IgD-negative memory B cell (primary cell): ENCODE results near the gene SSBP2. TPM values are rescaled to one million over a fixed set of nuclear protein-coding genes. Genes with fewer than 3 reads are reported as not detected.

ENCODE experiments used
- H3K27ac Mint-ChIP-seq, 3 donors: one replicate each; pipeline ENCODE4 v1.8.0; 2020 to 2022; ENCODE audit warnings: mild to moderate bottlenecking in 3 of 3, mixed read lengths in 3 of 3, moderate library complexity in 1 of 3
- H3K27me3 Mint-ChIP-seq: one replicate; pipeline ENCODE4 v1.8.0; 2021; ENCODE audit warnings: mixed read lengths
- H3K36me3 Mint-ChIP-seq: one replicate; pipeline ENCODE4 v1.8.0; 2020; ENCODE audit warnings: mild to moderate bottlenecking, mixed read lengths
- H3K4me1 Mint-ChIP-seq, 3 donors: one replicate each; pipeline ENCODE4 v1.8.0; 2020 to 2022; ENCODE audit warnings: mixed read lengths in 3 of 3, mild to moderate bottlenecking in 1 of 3
- H3K4me3 Mint-ChIP-seq, 4 donors: one replicate each; pipeline ENCODE4 v1.8.0; 2020 to 2022; ENCODE audit warnings: mild to moderate bottlenecking in 4 of 4, mixed read lengths in 4 of 4, moderate library complexity in 3 of 4
- H3K9me3 Mint-ChIP-seq, 3 donors: one replicate each; pipeline ENCODE4 v1.8.0; 2020 to 2021; ENCODE audit warnings: mixed read lengths in 3 of 3, mild to moderate bottlenecking in 1 of 3
- polyA plus RNA-seq: library from polyadenylated mRNA; unstranded; fragments of 300-500 nt; fragmentation: Illumina TruSeq; gene quantifications from one replicate; pipeline ENCODE4 v1.2.3, GENCODE V29; 2021

Gene SSBP2
- polyA plus RNA-seq, 1 donor from 2014 or later: 35.8 TPM

DNA sequence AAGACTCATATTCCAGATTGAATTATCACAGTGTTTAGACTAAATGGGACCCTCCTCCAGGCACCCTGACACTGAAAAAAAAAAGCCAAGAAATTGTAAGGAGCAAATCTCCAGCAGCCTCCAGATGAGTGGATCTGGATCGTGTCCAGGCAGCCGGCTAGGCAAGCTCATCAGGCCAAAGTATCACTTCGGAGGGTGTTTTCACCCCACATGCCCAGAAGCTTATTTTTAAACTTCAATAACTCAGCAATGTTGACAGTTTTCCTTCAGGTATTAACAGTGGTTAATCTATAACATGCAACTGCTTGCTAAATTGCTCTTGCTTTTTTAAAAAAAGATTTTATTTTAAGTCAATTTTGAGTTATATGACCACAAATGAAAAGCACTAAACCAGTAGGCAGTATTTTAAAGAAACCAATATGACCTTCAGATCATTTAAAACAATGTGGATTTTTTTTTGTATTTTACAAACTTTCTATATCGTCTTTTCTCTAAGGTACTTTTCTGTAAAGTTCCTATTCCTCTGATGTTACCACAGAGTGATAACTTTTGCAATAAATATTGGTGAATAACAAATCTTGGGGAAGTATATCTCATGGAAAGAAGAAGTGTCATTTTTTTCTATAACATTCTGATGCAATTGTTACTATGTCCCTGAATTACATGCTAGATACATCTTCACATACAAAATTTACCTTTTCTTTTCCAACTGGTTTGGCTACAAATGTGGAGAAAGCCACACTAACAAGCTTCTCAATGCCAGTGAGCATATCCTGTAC lies 387.6 kb downstream of the SSBP2 start:
- Mint-ChIP-seq H3K9me3 (no peaks in the 10 kb centered on the region), H3K4me1 (no peaks in the 10 kb centered on the region), H3K27me3 (peaks cover 5% of the 10 kb centered on the region), H3K27ac (no peak overlapping the region), H3K36me3 (no peaks in the 10 kb centered on the region), H3K4me3 (no peak overlapping the region)

Other genes starting within 250 kb of the SSBP2 start
- gene ATG10, start 220.9 kb upstream of the SSBP2 start, polyA plus RNA-seq: 12.2 TPM